Measurements from ENCODE around the gene FAM240A.
A peak's percentile ranks its signal among the peaks of the same experiment; 100 is the strongest.

FAM240A gene

GRCh38 chr3:46664188-46664970 lies 52.1 kb downstream of the FAM240A start:
- no peak for DNase-seq

- no peak for DNase-seq
Observed at GRCh38 chr3:46664971-46665762, 52.8 kb downstream of the FAM240A start.

- peak; percentile 82 for DNase-seq
Observed at GRCh38 chr3:46665763-46666452, 53.6 kb downstream of the FAM240A start.

- no peak for DNase-seq
Observed at GRCh38 chr3:46666453-46666845, 54.1 kb downstream of the FAM240A start.

GRCh38 chr3:46667061-46667621 lies 54.8 kb downstream of the FAM240A start:
- no peak for DNase-seq

- no peak for DNase-seq
Observed at GRCh38 chr3:46667657-46668056, 55.3 kb downstream of the FAM240A start.

- no peak for DNase-seq
Observed at GRCh38 chr3:46668116-46668515, 55.8 kb downstream of the FAM240A start.

- DNase-seq: no peak
Observed at GRCh38 chr3:46668591-46668990, 56.3 kb downstream of the FAM240A start.

GRCh38 chr3:46669191-46669999 lies 57.1 kb downstream of the FAM240A start:
- no peak for DNase-seq

GRCh38 chr3:46670000-46670890 lies 57.9 kb downstream of the FAM240A start:
- no peak for DNase-seq

GRCh38 chr3:46670891-46671427 lies 58.6 kb downstream of the FAM240A start:
- no peak for DNase-seq

- no peak for DNase-seq
Observed at GRCh38 chr3:46671541-46672348, 59.4 kb downstream of the FAM240A start.

- DNase-seq: no peak
Observed at GRCh38 chr3:46672349-46672695, 60.0 kb downstream of the FAM240A start.

- DNase-seq: no peak
Observed at GRCh38 chr3:46673151-46674030, 61.1 kb downstream of the FAM240A start.

GRCh38 chr3:46674031-46674845 lies 61.9 kb downstream of the FAM240A start:
- DNase-seq: peak; percentile 29

GRCh38 chr3:46675426-46675825 lies 63.1 kb downstream of the FAM240A start:
- DNase-seq: no peak
